Cerebellar nuclear complex (tissue), 1 donor: ENCODE results near the gene LILRB4.
"Not testable (repeated sequence)": the region's sequence is repeated elsewhere in the genome, so short reads cannot be mapped to it uniquely, and the experiment has no call there.

ENCODE experiments used
- DNase-seq, 2 experiments: peaks; one replicate each; lab custom pipeline; 2025; lab: John Stamatoyannopoulos, UW

The LILRB4 gene

GRCh38 chr19:54650108-54650655 is 12.6 kb upstream of the LILRB4 start:
- DNase-seq = no peak

- no peak for DNase-seq
Measured at GRCh38 chr19:54653181-54653809, 9.5 kb upstream of the LILRB4 start.

- DNase-seq = no peak
Measured at GRCh38 chr19:54654447-54655321, 8.1 kb upstream of the LILRB4 start.

- no peak for DNase-seq
Measured at GRCh38 chr19:54659300-54659699, 3.5 kb upstream of the LILRB4 start.

GRCh38 chr19:54660306-54660705 is 2.5 kb upstream of the LILRB4 start:
- no peak for DNase-seq

GRCh38 chr19:54660964-54661363 is 1.8 kb upstream of the LILRB4 start:
- DNase-seq = no peak

GRCh38 chr19:54661846-54662481 is 821 bp upstream of the LILRB4 start:
- DNase-seq = no peak

GRCh38 chr19:54665530-54665929 is 2.7 kb downstream of the LILRB4 start:
- DNase-seq = no peak

- no peak for DNase-seq
Measured at GRCh38 chr19:54667217-54667616, 4.4 kb downstream of the LILRB4 start.

- no peak for DNase-seq
Measured at GRCh38 chr19:54668353-54668752, 5.6 kb downstream of the LILRB4 start.

- DNase-seq = no peak
Measured at GRCh38 chr19:54670576-54671357, 8.0 kb downstream of the LILRB4 start.

- DNase-seq = no peak
Measured at GRCh38 chr19:54673222-54673621, 10.4 kb downstream of the LILRB4 start.

- DNase-seq = no peak
Measured at GRCh38 chr19:54674021-54674617, 11.3 kb downstream of the LILRB4 start.

- DNase-seq = not testable (repeated sequence)
Measured at GRCh38 chr19:54676210-54676834, 13.5 kb downstream of the LILRB4 start.

- DNase-seq = no peak
Measured at GRCh38 chr19:54677217-54677616, 14.4 kb downstream of the LILRB4 start.

GRCh38 chr19:54681596-54681995 is 18.8 kb downstream of the LILRB4 start:
- not testable (repeated sequence) for DNase-seq

GRCh38 chr19:54682306-54682856 is 19.6 kb downstream of the LILRB4 start:
- DNase-seq = no peak

- no peak for DNase-seq
Measured at GRCh38 chr19:54684527-54684926, 21.7 kb downstream of the LILRB4 start.

- no peak for DNase-seq
Measured at GRCh38 chr19:54691582-54692297, 29.0 kb downstream of the LILRB4 start.

- no peak for DNase-seq
Measured at GRCh38 chr19:54692298-54692615, 29.5 kb downstream of the LILRB4 start.
